HepG2 (cell line): ENCODE data around the gene LCLAT1. TPM values are rescaled to one million over a fixed set of nuclear protein-coding genes. Genes with fewer than 3 reads are reported as not detected.

ENCODE experiments used
- ATAC-seq: fragments of 200-7000 bp; cut with Tn5 transposase; 3 replicates; pipeline ENCODE4 v1.9.1; 2020; ENCODE audit warnings: mild to moderate bottlenecking, moderate library complexity
- BruUV-seq: library from RNA; stranded (reverse); fragments of 400-500 nt; replicated peaks from 2 replicates; lab custom pipeline; 2021; lab: Mats Ljungman, UMichigan
- CTCF ChIA-PET: fragments of 300-600 bp; formaldehyde crosslinking; extraction: SDS; loops from one replicate; lab custom pipeline; 2021; ENCODE audit warnings: low total read pairs, inconsistent platforms, low intra/inter-chr PET ratio; lab: Yijun Ruan, JAX
- POLR2A ChIA-PET: fragments of 350-600 bp; sonication (Branson Sonifier 250); formaldehyde crosslinking; loops from one replicate; lab custom pipeline; 2020; ENCODE audit warnings: antibody characterized with exemption, inconsistent platforms; lab: Yijun Ruan, JAX
- DNase-seq: peaks from one replicate; pipeline ENCODE4 v3.0.0-alpha.2; 2015; ENCODE audit warnings: low spot score
- FAIRE-seq: peaks from 3 replicates; lab custom pipeline; 2011; peaks lifted over from hg19 to GRCh38; lab: Jason Lieb, UNC
- H2AFZ ChIP-seq: one replicate; pipeline ENCODE4 v1.6.1; 2011; ENCODE audit warnings: low read length, inconsistent platforms
- H3K27ac ChIP-seq: fragments of 300-600 bp; 3 replicates; pipeline ENCODE4 v1.8.0; 2011; ENCODE audit warnings: mixed run types, mild to moderate bottlenecking, mixed read lengths, low read length, inconsistent platforms; ENCODE audit not compliant: insufficient read depth; ENCODE audit errors: extremely low read length
- H3K27me3 ChIP-seq, 2 experiments: fragments of 200-600 bp in 1 of 2; 2 replicates in 1 of 2; 3 replicates in 1 of 2; pipeline versions ENCODE4 v1.6.0 to v1.8.0; 2011; ENCODE audit warnings: low read length in 2 of 2, mild to moderate bottlenecking in 2 of 2, moderate library complexity in 2 of 2, inconsistent platforms in 1 of 2; ENCODE audit not compliant: insufficient read depth in 2 of 2, control insufficient read depth in 1 of 2
- H3K36me3 ChIP-seq, 2 experiments: fragments of 200-600 bp in 1 of 2; replicated peaks in 1 of 2; 2 replicates in 1 of 2; 3 replicates in 1 of 2; pipeline versions ENCODE4 v1.5.1 to v1.8.0; 2011; ENCODE audit warnings: low read length in 2 of 2, inconsistent platforms in 1 of 2; ENCODE audit not compliant: insufficient read depth in 2 of 2, control insufficient read depth in 1 of 2
- H3K4me1 ChIP-seq: 2 replicates; pipeline ENCODE4 v1.5.1; 2012; ENCODE audit warnings: low read length, inconsistent platforms; ENCODE audit not compliant: insufficient read depth
- H3K4me2 ChIP-seq: 2 replicates; pipeline ENCODE4 v1.6.0; 2011; ENCODE audit warnings: low read depth, low read length, inconsistent platforms
- H3K4me3 ChIP-seq, 3 experiments: fragments of 200-600 bp in 1 of 3; sonication (generic), shearing (Covaris generic) in 1 of 3; replicated peaks in 1 of 3; 2 replicates each; pipeline ENCODE4 v1.5.1; 2011 to 2016; ENCODE audit warnings: low read length in 3 of 3, inconsistent platforms in 2 of 3, low read depth in 2 of 3, mild to moderate bottlenecking in 2 of 3, control low read depth in 1 of 3, mixed read lengths in 1 of 3; ENCODE audit not compliant: insufficient read depth in 1 of 3
- H3K79me2 ChIP-seq: one replicate; pipeline ENCODE4 v1.6.1; 2011; ENCODE audit warnings: low read length, inconsistent platforms; ENCODE audit not compliant: insufficient read depth
- H3K9ac ChIP-seq: 2 replicates; pipeline ENCODE4 v1.6.0; 2011; ENCODE audit warnings: mild to moderate bottlenecking, low read depth, low read length, inconsistent platforms; ENCODE audit not compliant: insufficient read depth
- H3K9me3 ChIP-seq: 2 replicates; pipeline ENCODE4 v1.5.1; 2012; ENCODE audit warnings: mild to moderate bottlenecking, low read length
- H4K20me1 ChIP-seq: 2 replicates; pipeline ENCODE4 v1.6.0; 2011; ENCODE audit warnings: inconsistent platforms, mild to moderate bottlenecking, low read length, moderate library complexity; ENCODE audit not compliant: insufficient read depth
- MTA3 ChIP-seq: sonication (generic); formaldehyde crosslinking; IDR thresholded peaks from 2 replicates; pipeline ENCODE4 v1.4.0; 2020; ENCODE audit warnings: missing genetic modification reagents
- RAD21 ChIP-seq: fragments of 450-650 bp; formaldehyde crosslinking; IDR thresholded peaks from 2 replicates; pipeline ENCODE4 v1.5.0; 2020; ENCODE audit warnings: mild to moderate bottlenecking
- SMC3 ChIP-seq: IDR thresholded peaks from 2 replicates; pipeline ENCODE4 v1.6.1; 2011; ENCODE audit warnings: low read length, improper control_type of control experiment
- STAG1 ChIP-seq: sonication (generic); formaldehyde crosslinking; IDR thresholded peaks from 2 replicates; pipeline ENCODE4 v1.4.0; 2020; ENCODE audit warnings: missing genetic modification reagents
- ZNF124 ChIP-seq: sonication (generic); formaldehyde crosslinking; IDR thresholded peaks from 2 replicates; pipeline ENCODE4 v1.4.0; 2020; ENCODE audit warnings: missing genetic modification reagents
- ZNF160 ChIP-seq: sonication (generic); formaldehyde crosslinking; IDR thresholded peaks from 2 replicates; pipeline ENCODE4 v1.8.0; 2022; ENCODE audit warnings: mild to moderate bottlenecking, inconsistent platforms, missing genetic modification reagents
- ZNF230 ChIP-seq: sonication (generic); formaldehyde crosslinking; IDR thresholded peaks from 2 replicates; pipeline ENCODE4 v1.4.0; 2020; ENCODE audit warnings: mild to moderate bottlenecking, missing genetic modification reagents
- ZNF232 ChIP-seq: sonication (generic); formaldehyde crosslinking; IDR thresholded peaks from 2 replicates; pipeline ENCODE4 v1.4.0; 2020; ENCODE audit warnings: missing genetic modification reagents, borderline replicate concordance
- ZNF570 ChIP-seq: sonication (generic); formaldehyde crosslinking; IDR thresholded peaks from 2 replicates; pipeline ENCODE4 v1.4.0; 2020; ENCODE audit warnings: mild to moderate bottlenecking, missing genetic modification reagents, borderline replicate concordance
- WGBS: methylation state at CpG from one replicate; pipeline ENCODE4 v1.1.6; 2017; ENCODE audit warnings: low lambda C conversion rate; 5-methylcytosine and 5-hydroxymethylcytosine counted together
- in situ Hi-C: cut with HindIII; loops from 2 replicates; pipeline ENCODE4 v1.10.0; 2017; ENCODE audit warnings: low pct_unique_long_range_greater_than_20kb; ENCODE audit not compliant: extremely low pct_ligation_motif_present
- intact Hi-C: fragments of 100-400 bp; cut with micrococcal nuclease; formaldehyde crosslinking; loops from one replicate; pipeline ENCODE4 v1.10.0; 2022; ENCODE audit not compliant: unreplicated experiment
- polyA plus RNA-seq, 8 experiments: library from polyadenylated mRNA; depleted of rRNA in 3 of 8; stranded (reverse) in 7 of 8; unstranded in 1 of 8; fragments of >200 nt; fragmentation: Illumina TruSeq in 4 of 8; extraction: Trizol in 4 of 8; gene quantifications; 2 replicates each; pipeline versions ENCODE4 v1.2.1 to v1.2.3, GENCODE V29; 2011 to 2016; ENCODE audit warnings: low read depth in 4 of 8, missing spikeins in 1 of 8, mixed read lengths in 1 of 8; ENCODE audit not compliant: insufficient read depth in 1 of 8
- total RNA-seq, 5 experiments: library from RNA; depleted of rRNA; stranded (reverse); fragments of >200 nt; fragmentation: Illumina TruSeq; extraction: Trizol; gene quantifications; 2 replicates each; pipeline ENCODE4 v1.2.3, GENCODE V29; 2016; ENCODE audit warnings: low read depth in 1 of 5
- TF ChIP-seq, protein P1 (sequence below): sonication (generic); formaldehyde crosslinking; IDR thresholded peaks from 2 replicates; pipeline ENCODE4 v1.5.0; 2020; ENCODE audit warnings: mild to moderate bottlenecking, missing genetic modification reagents
- TF ChIP-seq, protein P2 (sequence below): sonication (generic); formaldehyde crosslinking; IDR thresholded peaks from 2 replicates; pipeline ENCODE4 v1.5.0; 2020; ENCODE audit warnings: mild to moderate bottlenecking, missing genetic modification reagents, moderate library complexity
- TF ChIP-seq, protein P3 (sequence below), 2 experiments: sonication (generic) in 1 of 2; formaldehyde crosslinking in 1 of 2; IDR thresholded peaks; 2 replicates each; pipeline versions ENCODE4 v1.4.0 to v1.6.1; 2018 to 2020; ENCODE audit warnings: missing genetic modification reagents in 2 of 2, borderline replicate concordance in 1 of 2, low read depth in 1 of 2, mild to moderate bottlenecking in 1 of 2, missing biosample characterization in 1 of 2

The LCLAT1 gene
- total and polyA plus RNA-seq, 2 of the 13 experiments (the other 11 are each of a cell fraction or from before 2014, with no cell fraction given) = 18.0 to 28.0 TPM

DNA sequence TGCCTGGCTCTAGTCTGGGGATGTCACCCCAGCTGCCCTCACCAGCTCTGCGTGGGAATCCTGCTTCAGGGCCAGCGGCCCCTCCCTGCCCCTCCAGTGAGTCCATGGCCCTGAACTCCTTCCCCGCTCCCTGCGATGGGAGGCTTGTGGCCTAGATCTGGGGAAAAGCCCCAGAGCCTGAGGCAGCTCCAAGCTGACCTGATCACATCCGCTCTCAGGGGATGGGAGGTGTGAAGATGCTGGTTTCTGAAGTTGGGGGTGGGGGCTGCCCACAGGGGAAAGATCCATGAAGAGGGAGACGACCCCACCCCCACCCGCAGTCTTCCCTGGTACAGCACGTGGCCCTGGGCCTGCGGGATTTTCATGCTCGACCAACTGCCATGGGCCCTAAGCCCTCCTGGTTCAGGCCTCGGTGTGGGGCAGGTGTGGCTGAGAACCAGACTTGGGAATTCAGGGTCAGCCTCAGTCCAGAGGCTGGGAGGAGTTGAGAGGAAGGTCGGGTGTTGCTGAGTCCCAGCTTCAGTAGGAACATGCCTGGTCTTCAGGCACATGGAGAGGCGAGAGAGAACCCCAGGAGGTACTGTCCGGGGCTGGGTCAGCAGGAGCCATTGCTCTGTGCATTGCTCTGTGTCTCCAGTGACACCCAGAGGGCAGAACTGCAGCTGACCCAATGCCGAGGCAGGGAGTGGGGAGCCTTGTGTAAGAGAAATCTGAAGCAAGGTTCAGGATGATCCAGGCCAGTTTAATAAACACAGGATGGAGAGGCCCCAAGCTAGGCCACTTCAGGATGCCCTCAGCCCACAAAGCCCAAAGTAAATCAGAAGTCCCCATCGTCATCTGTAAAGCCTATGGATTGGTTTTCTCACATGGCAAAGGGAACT lies 245.1 kb downstream of the LCLAT1 start:
- CTCF ChIA-PET = interaction anchor here (1.1 kb wide), 1 partner anchor 484 kb away, joined by 3 read pairs; no protein-coding TSS in a partner anchor
- TF ChIP-seq, protein P1, sequence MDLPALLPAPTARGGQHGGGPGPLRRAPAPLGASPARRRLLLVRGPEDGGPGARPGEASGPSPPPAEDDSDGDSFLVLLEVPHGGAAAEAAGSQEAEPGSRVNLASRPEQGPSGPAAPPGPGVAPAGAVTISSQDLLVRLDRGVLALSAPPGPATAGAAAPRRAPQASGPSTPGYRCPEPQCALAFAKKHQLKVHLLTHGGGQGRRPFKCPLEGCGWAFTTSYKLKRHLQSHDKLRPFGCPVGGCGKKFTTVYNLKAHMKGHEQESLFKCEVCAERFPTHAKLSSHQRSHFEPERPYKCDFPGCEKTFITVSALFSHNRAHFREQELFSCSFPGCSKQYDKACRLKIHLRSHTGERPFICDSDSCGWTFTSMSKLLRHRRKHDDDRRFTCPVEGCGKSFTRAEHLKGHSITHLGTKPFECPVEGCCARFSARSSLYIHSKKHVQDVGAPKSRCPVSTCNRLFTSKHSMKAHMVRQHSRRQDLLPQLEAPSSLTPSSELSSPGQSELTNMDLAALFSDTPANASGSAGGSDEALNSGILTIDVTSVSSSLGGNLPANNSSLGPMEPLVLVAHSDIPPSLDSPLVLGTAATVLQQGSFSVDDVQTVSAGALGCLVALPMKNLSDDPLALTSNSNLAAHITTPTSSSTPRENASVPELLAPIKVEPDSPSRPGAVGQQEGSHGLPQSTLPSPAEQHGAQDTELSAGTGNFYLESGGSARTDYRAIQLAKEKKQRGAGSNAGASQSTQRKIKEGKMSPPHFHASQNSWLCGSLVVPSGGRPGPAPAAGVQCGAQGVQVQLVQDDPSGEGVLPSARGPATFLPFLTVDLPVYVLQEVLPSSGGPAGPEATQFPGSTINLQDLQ (CRISPR knock-in tag) = no peak
- TF ChIP-seq ZNF232 (no peak), ZNF160 (CRISPR knock-in tag) (no peak), SMC3 (0 out of 2 replicates have a peak, but pooled peaks have one; percentile 19), ZNF570 (CRISPR knock-in tag) (no peak), ZNF124 (CRISPR knock-in tag) (no peak), ZNF230 (CRISPR knock-in tag) (0 out of 2 replicates have a peak, but pooled peaks have one; percentile 40), MTA3 (CRISPR knock-in tag) (no peak), RAD21 (CRISPR knock-in tag) (0 out of 2 replicates have a peak, but pooled peaks have one; percentile 37), STAG1 (CRISPR knock-in tag) (peak; percentile 75)
- TF ChIP-seq, protein P2, sequence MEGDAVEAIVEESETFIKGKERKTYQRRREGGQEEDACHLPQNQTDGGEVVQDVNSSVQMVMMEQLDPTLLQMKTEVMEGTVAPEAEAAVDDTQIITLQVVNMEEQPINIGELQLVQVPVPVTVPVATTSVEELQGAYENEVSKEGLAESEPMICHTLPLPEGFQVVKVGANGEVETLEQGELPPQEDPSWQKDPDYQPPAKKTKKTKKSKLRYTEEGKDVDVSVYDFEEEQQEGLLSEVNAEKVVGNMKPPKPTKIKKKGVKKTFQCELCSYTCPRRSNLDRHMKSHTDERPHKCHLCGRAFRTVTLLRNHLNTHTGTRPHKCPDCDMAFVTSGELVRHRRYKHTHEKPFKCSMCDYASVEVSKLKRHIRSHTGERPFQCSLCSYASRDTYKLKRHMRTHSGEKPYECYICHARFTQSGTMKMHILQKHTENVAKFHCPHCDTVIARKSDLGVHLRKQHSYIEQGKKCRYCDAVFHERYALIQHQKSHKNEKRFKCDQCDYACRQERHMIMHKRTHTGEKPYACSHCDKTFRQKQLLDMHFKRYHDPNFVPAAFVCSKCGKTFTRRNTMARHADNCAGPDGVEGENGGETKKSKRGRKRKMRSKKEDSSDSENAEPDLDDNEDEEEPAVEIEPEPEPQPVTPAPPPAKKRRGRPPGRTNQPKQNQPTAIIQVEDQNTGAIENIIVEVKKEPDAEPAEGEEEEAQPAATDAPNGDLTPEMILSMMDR (CRISPR knock-in tag) = peak; percentile 79
- TF ChIP-seq, protein P3, sequence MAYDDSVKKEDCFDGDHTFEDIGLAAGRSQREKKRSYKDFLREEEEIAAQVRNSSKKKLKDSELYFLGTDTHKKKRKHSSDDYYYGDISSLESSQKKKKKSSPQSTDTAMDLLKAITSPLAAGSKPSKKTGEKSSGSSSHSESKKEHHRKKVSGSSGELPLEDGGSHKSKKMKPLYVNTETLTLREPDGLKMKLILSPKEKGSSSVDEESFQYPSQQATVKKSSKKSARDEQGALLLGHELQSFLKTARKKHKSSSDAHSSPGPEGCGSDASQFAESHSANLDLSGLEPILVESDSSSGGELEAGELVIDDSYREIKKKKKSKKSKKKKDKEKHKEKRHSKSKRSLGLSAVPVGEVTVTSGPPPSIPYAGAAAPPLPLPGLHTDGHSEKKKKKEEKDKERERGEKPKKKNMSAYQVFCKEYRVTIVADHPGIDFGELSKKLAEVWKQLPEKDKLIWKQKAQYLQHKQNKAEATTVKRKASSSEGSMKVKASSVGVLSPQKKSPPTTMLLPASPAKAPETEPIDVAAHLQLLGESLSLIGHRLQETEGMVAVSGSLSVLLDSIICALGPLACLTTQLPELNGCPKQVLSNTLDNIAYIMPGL (CRISPR knock-in tag; IDR thresholded peaks at IDR 0.05; ENCODE audit: borderline replicate concordance in 1 of 2, low read depth in 1 of 2) = 0 out of 4 replicates have a peak, but pooled peaks of 1 of the 2 experiments have one; percentile 27
- TF ChIP-seq, all 625 proteins: peak for 6
- H3K9ac ChIP-seq = no peak overlapping the region
- ATAC-seq = peak; percentile 93
- FAIRE-seq = no peak
- H3K27ac ChIP-seq = no peak overlapping the region
- H3K4me1 ChIP-seq = no peaks in the 10 kb centered on the region
- in situ Hi-C loops (no loop called here), intact Hi-C loops (no loop called here)
- H4K20me1 ChIP-seq = no peaks in the 10 kb centered on the region
- no peak overlapping the region; a peak in 1 of 6 replicates for H3K4me3 ChIP-seq
- 31% methylated on average over 16 of the region's 16 CpGs for WGBS
- no peaks in the 10 kb centered on the region for H3K79me2 ChIP-seq
- no peaks in the 10 kb centered on the region for H3K36me3 ChIP-seq
- no peaks in the 10 kb centered on the region for H3K9me3 ChIP-seq
- H3K27me3 ChIP-seq = peaks cover 0 to 14% of the 10 kb centered on the region in 2 experiments; a peak in 1 of 5 replicates
- no peak for DNase-seq
- POLR2A ChIA-PET = no interaction called here
- no peak overlapping the region for H2AFZ ChIP-seq
- 0 out of 2 replicates have a peak overlapping the region, but pooled peaks have one; percentile 28 for H3K4me2 ChIP-seq
- BruUV-seq = no TSS peak
